Stomach (tissue), 4 donors: ENCODE results near the gene ADAM12.
"Not testable (repeated sequence)": the region's sequence is repeated elsewhere in the genome, so short reads cannot be mapped to it uniquely, and the experiment has no call there.

Experiments used
- CTCF ChIP-seq, 7 experiments: fragments of 450-650 bp in 4 of 7; fragments of 200-600 bp in 3 of 7; sonication (generic) in 3 of 7; IDR thresholded peaks; one replicate each; pipeline ENCODE4 v1.5.1; 2016 to 2019; ENCODE audit warnings: antibody characterized with exemption in 7 of 7, control low read depth in 2 of 7, mild to moderate bottlenecking in 1 of 7
- EP300 ChIP-seq: sonication (generic); formaldehyde crosslinking; IDR thresholded peaks from one replicate; pipeline ENCODE4 v1.6.1; 2017; ENCODE audit warnings: antibody characterized with exemption
- POLR2A ChIP-seq, 4 donors: fragments of 450-650 bp; IDR thresholded peaks; one replicate each; pipeline ENCODE4 v1.6.1; 2016; ENCODE audit warnings: antibody characterized with exemption in 4 of 4, control low read depth in 2 of 4, mild to moderate bottlenecking in 1 of 4, moderate library complexity in 1 of 4
- POLR2AphosphoS5 ChIP-seq, 3 donors: sonication (generic); formaldehyde crosslinking; IDR thresholded peaks; one replicate each; pipeline ENCODE4 v1.6.1; 2016; ENCODE audit warnings: antibody characterized with exemption in 3 of 3

GRCh38 chr10:126379166-126379565, 9.1 kb downstream of the ADAM12 start:
- not testable (repeated sequence) for TF ChIP-seq CTCF (IDR thresholded peaks at IDR 0.05); POLR2A (IDR thresholded peaks at IDR 0.05); POLR2AphosphoS5 (IDR thresholded peaks at IDR 0.05); EP300
